Activated CD4-positive, alpha-beta memory T cell treated with anti-CD3 and anti-CD28 coated beads, Interleukin-2, amount 10 ng/mL, durations not matched to agents 7 days and 5 days (primary cell): ENCODE data around the gene TMPRSS6. TPM values are rescaled to one million over a fixed set of nuclear protein-coding genes. Genes with fewer than 3 reads are reported as not detected.

Experiments used
- CTCF ChIA-PET: fragments of 350-600 bp; sonication (Branson Sonifier 250); formaldehyde crosslinking; loops from one replicate; lab custom pipeline; 2021; ENCODE audit warnings: antibody characterized with exemption, inconsistent platforms; lab: Charles Lee
- POLR2A ChIA-PET: fragments of 350-600 bp; sonication (Branson Sonifier 250); formaldehyde crosslinking; loops from one replicate; lab custom pipeline; 2021; ENCODE audit warnings: antibody characterized with exemption; lab: Charles Lee
- DNase-seq: peaks from one replicate; pipeline ENCODE4 v3.0.0-alpha.2; 2020
- H3K27ac Mint-ChIP-seq: one replicate; pipeline ENCODE4 v1.8.0; 2021; ENCODE audit warnings: mild to moderate bottlenecking, mixed read lengths
- H3K27me3 Mint-ChIP-seq: one replicate; pipeline ENCODE4 v1.8.0; 2021; ENCODE audit warnings: mixed read lengths
- H3K36me3 Mint-ChIP-seq: one replicate; pipeline ENCODE4 v1.8.0; 2021; ENCODE audit warnings: low read depth, mixed read lengths
- H3K4me1 Mint-ChIP-seq: one replicate; pipeline ENCODE4 v1.8.0; 2021; ENCODE audit warnings: mixed read lengths
- H3K4me3 Mint-ChIP-seq: one replicate; pipeline ENCODE4 v1.8.0; 2021; ENCODE audit warnings: mild to moderate bottlenecking, mixed read lengths
- H3K9me3 Mint-ChIP-seq: one replicate; pipeline ENCODE4 v1.8.0; 2021; ENCODE audit warnings: mixed read lengths
- total RNA-seq, 2 experiments: library from RNA; stranded (reverse); gene quantifications; one replicate each; pipeline ENCODE4 v1.2.3, GENCODE V29; 2021

Gene TMPRSS6
- 10 to 100 TPM; 14.0 to 14.7 TPM for total RNA-seq

DNA sequence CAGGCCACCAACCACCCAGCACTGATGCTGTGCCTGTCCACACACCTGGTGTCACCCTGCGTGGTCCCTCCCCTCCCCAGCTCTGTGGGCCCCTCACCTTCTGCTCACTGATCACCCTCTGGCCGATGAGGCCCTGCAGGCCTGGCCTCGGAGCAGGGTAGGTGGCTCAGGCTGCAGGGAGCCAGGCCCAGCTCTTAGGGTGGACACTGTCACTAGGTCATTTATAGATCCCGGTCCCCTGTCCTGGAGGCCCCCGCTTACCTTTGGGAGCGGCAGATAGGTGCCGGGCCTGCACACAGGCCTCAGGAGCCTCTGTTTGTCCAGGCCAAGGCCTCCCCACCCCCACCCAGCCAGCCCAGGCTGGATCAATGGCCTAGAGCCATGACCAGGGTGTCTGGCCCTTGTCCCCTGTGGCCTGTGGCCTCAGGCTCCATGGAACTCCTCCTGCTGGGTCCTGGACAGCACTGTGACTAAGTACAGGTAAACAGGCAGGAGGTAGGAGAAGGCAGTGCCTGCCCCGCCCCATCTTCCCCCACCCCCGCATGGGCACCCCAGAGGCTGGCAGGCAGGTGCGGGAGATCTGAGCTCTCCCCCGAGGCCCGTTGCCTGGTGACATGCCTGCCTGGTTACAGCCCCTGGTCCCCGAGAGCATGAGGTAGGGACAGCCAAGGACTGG is at the start of gene TMPRSS6:
TMPRSS6 (minus strand) TSS at position 472 of the 676 bp plus-strand sequence. CDS start 6,296 bp downstream, outside the sequence.
- peaks cover 10% of the 10 kb centered on the region for H3K4me1 Mint-ChIP-seq
- no peak within 1 kb of the TSS for H3K27ac Mint-ChIP-seq

DNA sequence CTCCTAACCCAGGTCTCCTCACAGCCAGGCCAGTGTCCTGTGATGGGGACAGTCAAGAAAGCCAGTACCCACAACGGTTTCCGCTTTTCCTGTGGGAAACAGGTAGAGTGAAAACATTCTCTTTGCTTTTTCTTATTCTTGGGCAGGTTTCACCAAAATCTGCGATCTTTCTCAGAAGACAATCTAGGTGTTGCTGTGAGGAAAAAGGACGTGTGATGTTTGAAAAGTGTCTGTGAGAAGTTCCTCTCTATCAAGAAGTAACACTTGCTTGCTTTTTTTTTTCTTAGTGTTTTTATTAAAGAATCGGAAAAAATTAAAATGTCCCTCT is 49.4 kb upstream of the TMPRSS6 start:
- DNase-seq, result no peak
- Mint-ChIP-seq H3K36me3 (peaks cover 20% of the 10 kb centered on the region), H3K4me1 (peaks cover 86% of the 10 kb centered on the region), H3K27me3 (no peaks in the 10 kb centered on the region), H3K9me3 (peaks cover 8% of the 10 kb centered on the region), H3K27ac (peak overlapping the region; percentile 54), H3K4me3 (no peak overlapping the region)
- ChIA-PET POLR2A (no interaction called here), CTCF (no interaction called here)

More for the DNA sequence above, at the start of gene TMPRSS6:
- POLR2A ChIA-PET, result no interaction called here
- Mint-ChIP-seq H3K27me3 (no peaks in the 10 kb centered on the region), H3K4me3 (no peak within 1 kb of the TSS), H3K36me3 (no peaks in the 10 kb centered on the region), H3K9me3 (no peaks in the 10 kb centered on the region)
- DNase-seq, result no peak
- CTCF ChIA-PET, result no interaction called here

DNA sequence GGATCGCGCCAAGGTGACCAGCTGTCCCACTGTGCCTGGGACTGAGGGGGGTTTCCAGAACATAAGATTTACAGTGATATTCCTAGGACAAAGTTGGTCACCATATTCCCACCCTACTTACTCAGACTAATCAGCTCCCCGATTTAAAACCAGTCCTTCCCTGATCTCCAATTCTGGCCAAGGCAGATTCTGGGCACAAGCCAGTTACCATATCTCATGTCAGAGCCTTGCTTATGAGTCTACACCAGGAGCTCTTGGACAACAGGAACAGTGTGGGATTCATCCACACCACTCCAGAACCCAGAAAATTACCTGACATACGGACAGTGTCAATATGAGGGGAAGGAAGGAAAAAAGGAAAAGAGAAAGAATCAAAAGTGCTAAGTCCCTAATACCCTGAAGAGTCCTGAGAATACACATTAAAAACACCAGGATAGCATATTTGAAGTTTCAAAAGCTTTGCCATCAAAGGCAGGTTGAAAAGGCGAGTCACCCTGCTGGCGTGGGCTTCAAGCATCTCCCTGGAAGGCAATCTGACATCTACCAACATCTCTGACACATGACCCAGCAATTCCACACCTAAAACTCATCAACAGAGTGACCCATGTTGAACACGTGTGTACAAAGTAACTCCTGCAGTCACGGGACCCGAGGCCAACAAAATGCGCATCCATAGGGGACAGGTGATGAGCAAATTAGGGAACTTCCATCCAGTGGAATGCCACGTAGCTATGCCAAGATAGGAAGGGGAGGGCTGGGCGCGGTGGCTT is 48.2 kb upstream of the TMPRSS6 start:
- no peak overlapping the region for H3K27ac Mint-ChIP-seq
- H3K27me3 Mint-ChIP-seq, result no peaks in the 10 kb centered on the region
- ChIA-PET CTCF (interaction anchor here (1.0 to 1.4 kb wide), 2 partner anchors 35 to 41 kb away, joined by 3 to 5 read pairs; no protein-coding TSS in a partner anchor), POLR2A (interaction anchor here (1.0 to 1.8 kb wide), 4 partner anchors 9 to 35 kb away, joined by 3 to 8 read pairs (median 6); no protein-coding TSS in a partner anchor)
- peaks cover 77% of the 10 kb centered on the region for H3K4me1 Mint-ChIP-seq
- no peak for DNase-seq
- peaks cover 20% of the 10 kb centered on the region for H3K36me3 Mint-ChIP-seq
- H3K4me3 Mint-ChIP-seq, result no peak overlapping the region
- H3K9me3 Mint-ChIP-seq, result peaks cover 8% of the 10 kb centered on the region

DNA sequence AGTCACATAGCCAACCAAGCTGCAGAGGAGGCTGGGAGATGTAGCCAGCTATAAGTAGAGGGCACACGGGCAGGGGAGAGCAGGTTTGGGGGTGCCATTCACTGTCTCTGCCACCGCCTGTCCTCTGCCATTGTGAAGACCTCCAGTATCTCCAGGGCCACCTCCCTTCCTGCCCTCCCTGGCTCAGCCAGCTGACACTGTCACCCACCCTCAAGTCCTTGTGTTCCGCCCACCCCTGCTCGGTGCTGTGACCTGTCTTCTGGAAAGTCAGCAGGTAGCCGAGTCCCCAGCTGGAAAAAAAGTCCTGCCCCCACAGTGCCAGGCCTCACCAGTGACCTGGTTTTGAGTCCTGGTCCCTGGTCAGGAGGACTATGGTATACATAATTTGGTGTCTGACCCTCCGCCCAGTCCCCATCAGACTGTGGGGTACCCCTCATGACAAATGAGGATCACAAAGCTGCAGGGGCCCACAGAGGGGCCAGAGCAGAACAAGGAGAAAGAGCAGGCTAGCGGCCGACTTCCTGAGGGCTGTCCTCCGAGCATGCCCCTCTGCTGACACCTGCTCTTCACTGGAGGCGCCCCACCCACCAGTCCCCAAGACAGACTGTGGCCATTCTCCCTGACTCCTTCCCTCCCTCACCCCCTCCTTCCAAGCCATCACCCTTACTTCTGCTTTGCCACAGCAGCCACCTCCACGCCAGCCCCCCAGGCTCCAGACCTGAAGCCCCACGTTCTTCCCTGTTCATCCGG is 47.3 kb upstream of the TMPRSS6 start:
- peaks cover 8% of the 10 kb centered on the region for H3K9me3 Mint-ChIP-seq
- ChIA-PET POLR2A (interaction anchor here (1.0 to 1.8 kb wide), 4 partner anchors 10 to 34 kb away, joined by 3 to 8 read pairs (median 6); no protein-coding TSS in a partner anchor), CTCF (interaction anchor here (0.9 to 1.4 kb wide), 3 partner anchors 9 to 42 kb away, joined by 3 to 5 read pairs (median 4); no protein-coding TSS in a partner anchor)
- no peak overlapping the region for H3K4me3 Mint-ChIP-seq
- peaks cover 68% of the 10 kb centered on the region for H3K4me1 Mint-ChIP-seq
- no peaks in the 10 kb centered on the region for H3K27me3 Mint-ChIP-seq
- no peak for DNase-seq
- peaks cover 20% of the 10 kb centered on the region for H3K36me3 Mint-ChIP-seq
- no peak overlapping the region for H3K27ac Mint-ChIP-seq

DNA sequence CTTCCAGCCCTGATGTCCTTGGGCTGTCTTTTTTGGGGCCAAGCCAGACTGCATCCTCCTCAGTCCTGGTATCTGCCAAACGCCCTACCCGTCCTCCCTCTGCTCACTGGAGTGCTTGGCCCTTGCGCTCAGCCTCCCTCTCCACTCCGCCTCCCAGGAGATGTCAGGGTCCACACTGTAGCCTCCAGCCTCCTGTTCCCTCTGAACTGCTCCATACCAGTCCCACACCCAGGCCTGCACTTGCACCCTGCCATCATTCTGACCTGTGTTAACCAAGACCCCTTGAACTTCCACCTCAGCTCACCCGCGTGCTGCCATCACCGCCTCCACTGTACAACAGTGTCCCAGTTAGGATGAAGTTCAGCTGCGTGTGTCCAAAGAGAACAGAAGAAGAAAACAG is 46.5 kb upstream of the TMPRSS6 start:
- ChIA-PET CTCF (interaction anchor here (0.9 kb wide), 1 partner anchor 8 kb away, joined by 4 read pairs; no protein-coding TSS in a partner anchor), POLR2A (interaction anchor here (1.0 to 1.8 kb wide), 3 partner anchors 9 to 33 kb away, joined by 3 to 8 read pairs (median 7); no protein-coding TSS in a partner anchor)
- Mint-ChIP-seq H3K27me3 (no peaks in the 10 kb centered on the region), H3K4me1 (peaks cover 65% of the 10 kb centered on the region), H3K4me3 (no peak overlapping the region), H3K9me3 (peaks cover 9% of the 10 kb centered on the region), H3K36me3 (peaks cover 22% of the 10 kb centered on the region), H3K27ac (peak overlapping the region; percentile 9)
- no peak for DNase-seq

DNA sequence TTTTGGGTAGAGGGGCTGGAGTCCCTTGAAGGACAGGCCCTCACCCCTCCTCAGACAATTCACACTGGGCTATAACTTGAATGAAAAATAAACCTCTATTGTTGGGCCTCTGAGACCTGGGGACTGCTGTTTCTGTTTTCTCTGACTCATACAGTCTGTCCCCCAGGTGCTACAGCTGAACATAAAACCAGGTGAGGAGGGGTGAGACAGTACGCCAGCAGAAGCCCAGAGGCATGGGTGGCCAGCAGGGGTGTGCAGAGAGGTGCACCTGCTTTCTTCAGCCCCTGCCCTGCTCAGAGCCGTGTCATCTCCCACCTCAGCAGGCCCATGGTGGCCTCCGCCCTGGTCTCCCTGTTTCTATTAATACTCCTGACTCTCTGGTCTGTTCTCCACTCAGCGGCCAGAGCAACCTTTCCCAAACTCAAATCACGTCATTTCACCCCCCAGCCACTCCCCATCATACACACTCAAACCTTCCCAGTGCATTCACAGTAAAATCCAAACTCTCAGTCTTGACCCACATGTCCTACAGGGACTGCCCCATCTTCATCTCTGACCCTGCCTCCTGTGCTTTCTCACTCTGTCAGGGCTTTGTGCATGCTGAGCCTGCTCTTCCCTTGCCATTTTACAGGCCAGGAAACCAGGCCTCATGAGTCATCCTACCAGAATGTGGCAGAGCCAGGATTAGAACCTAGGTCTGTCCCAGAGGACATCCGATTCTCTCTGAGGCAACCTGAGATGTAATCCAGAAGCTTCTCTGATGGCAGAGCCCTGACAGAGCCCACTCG is 45.6 kb upstream of the TMPRSS6 start:
- Mint-ChIP-seq H3K27ac (no peak overlapping the region), H3K4me1 (peaks cover 67% of the 10 kb centered on the region), H3K4me3 (no peak overlapping the region), H3K9me3 (peaks cover 13% of the 10 kb centered on the region), H3K36me3 (peaks cover 21% of the 10 kb centered on the region), H3K27me3 (no peaks in the 10 kb centered on the region)
- POLR2A ChIA-PET, result no interaction called here
- CTCF ChIA-PET, result no interaction called here
- no peak for DNase-seq

DNA sequence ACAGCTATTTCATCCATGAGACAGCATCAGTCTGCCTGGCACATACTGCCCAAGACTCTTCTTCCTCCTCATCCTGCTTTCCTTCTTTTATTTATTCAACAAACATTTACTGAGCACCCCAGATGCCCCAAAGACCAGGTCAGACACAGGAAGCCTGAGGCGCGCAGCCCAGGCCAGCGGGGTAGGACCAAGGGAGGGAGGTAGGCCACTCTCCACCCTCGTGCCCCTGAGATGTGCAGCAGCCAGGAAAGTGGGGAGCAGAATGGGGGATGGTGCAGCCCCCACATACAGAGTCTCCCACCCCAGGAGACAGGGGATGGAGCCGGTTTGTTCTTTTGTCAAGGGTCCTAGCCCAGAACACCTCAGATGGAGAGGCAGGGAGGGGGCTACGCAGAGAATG is 44.4 kb upstream of the TMPRSS6 start:
- H3K4me1 Mint-ChIP-seq, result peaks cover 59% of the 10 kb centered on the region
- CTCF ChIA-PET, result no interaction called here
- DNase-seq, result no peak
- peaks cover 13% of the 10 kb centered on the region for H3K9me3 Mint-ChIP-seq
- H3K27ac Mint-ChIP-seq, result no peak overlapping the region
- POLR2A ChIA-PET, result interaction anchor here (9.5 to 25.9 kb wide), 2 partner anchors 10 to 25 kb away, joined by 287 to 502 read pairs; no protein-coding TSS in a partner anchor
- peaks cover 31% of the 10 kb centered on the region for H3K36me3 Mint-ChIP-seq
- H3K27me3 Mint-ChIP-seq, result no peaks in the 10 kb centered on the region
- H3K4me3 Mint-ChIP-seq, result no peak overlapping the region

DNA sequence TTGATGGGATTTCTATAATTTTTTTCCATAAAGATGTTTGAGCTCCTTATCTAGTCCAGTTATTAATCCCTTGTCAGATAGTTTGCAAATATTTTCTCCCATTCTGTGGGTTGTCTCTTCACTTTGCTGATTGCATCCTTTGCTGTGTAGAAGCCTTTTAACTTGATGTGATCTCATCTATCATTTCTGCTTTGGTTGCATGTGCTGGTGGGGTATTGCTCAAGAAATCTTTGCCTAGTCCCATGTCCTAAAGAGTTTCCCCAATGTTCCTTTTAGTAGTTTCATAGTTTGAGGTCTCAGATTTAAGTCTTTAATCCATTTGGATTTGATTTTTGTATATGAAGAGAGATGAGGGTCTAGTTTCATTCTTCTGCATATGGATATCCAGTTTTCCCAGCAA is 41.9 kb upstream of the TMPRSS6 start:
- Mint-ChIP-seq H3K27ac (no peak overlapping the region), H3K4me3 (no peak overlapping the region), H3K36me3 (peaks cover 56% of the 10 kb centered on the region), H3K4me1 (peaks cover 55% of the 10 kb centered on the region), H3K9me3 (peaks cover 13% of the 10 kb centered on the region), H3K27me3 (no peaks in the 10 kb centered on the region)
- no peak for DNase-seq
- POLR2A ChIA-PET, result interaction anchor here (4.7 to 25.9 kb wide), 3 partner anchors 13 to 71 kb away, joined by 98 to 502 read pairs (median 287); no protein-coding TSS in a partner anchor
- CTCF ChIA-PET, result interaction anchor here (1.8 to 7.4 kb wide), 4 partner anchors 13 to 71 kb away, joined by 3 to 113 read pairs (median 14); no protein-coding TSS in a partner anchor

DNA sequence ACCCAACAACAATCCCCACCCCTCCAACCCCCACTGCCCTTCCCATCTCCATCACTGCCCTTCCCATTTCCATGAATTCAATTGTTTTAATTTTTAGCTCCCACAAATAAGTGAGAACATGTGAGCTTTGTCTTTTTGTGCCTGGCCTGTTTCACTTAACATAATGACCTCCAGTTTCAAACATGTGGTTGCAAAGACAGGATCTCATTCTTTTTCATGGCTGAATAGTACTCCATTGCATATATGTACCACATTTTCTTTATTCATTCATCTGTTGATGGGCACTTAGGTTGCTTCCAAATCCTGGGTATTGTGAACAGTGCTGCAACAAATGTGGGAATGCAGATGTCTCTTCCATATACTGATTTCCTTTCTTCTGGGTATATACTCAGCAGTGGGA is 41.2 kb upstream of the TMPRSS6 start:
- Mint-ChIP-seq H3K9me3 (peaks cover 13% of the 10 kb centered on the region), H3K27ac (peak overlapping the region; percentile 47), H3K36me3 (peaks cover 58% of the 10 kb centered on the region), H3K4me3 (no peak overlapping the region), H3K4me1 (peaks cover 55% of the 10 kb centered on the region), H3K27me3 (no peaks in the 10 kb centered on the region)
- CTCF ChIA-PET, result interaction anchor here (0.9 to 7.4 kb wide), 8 partner anchors 13 to 173 kb away, joined by 3 to 113 read pairs (median 8); no protein-coding TSS in a partner anchor
- POLR2A ChIA-PET, result interaction anchor here (3.3 to 25.9 kb wide), 7 partner anchors 14 to 93 kb away, joined by 11 to 502 read pairs (median 61); partner anchors contain the start of gene RAC2
- DNase-seq, result no peak

DNA sequence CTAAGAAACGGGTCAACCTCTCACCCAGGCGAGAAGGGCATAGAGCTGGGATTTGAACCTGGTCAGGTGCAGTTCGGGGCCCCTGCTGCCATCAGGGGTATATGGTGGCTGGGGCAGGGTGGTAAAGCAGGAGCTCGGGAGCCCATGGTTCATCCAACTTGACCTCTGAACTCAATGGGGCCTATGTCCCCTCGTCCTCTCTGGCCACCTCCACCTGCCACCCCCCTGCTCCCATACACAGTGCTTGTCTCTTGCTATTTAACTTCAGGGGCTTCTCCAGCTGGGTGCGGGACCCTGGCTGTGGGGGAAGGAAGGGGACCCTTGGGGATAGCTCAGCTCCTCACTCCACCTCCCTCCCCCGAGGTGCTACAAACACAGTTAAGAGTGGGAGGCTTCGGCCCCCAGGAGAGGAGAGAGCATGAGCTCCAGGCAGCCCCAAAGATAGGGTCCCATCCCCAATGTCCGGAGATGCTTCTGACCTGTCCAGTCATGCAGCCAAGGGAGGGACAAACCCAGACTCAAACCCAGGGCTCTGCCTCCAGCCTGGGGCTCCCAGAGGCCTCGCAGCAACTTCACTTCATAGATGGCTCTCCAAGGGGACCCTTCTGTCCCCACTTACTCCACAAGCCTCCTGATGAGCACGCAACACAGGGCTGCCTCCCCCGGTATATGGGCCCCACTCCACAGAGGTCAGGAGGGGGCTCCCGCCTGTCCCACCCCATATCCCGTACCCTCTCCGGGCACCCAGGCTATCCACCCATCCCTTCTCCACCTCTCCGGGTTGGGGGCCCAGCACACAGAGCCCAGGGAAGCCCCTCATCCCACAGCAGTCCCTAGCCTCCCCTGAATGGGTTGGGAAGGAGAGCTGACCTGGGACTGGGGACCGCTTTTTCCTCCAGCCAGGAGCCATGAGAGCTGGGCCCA is 39.5 kb upstream of the TMPRSS6 start:
- peaks cover 69% of the 10 kb centered on the region for H3K36me3 Mint-ChIP-seq

More for the DNA sequence above, 39.5 kb upstream of the TMPRSS6 start:
- no peak for DNase-seq
- Mint-ChIP-seq H3K9me3 (peaks cover 9% of the 10 kb centered on the region), H3K27me3 (no peaks in the 10 kb centered on the region), H3K27ac (peak overlapping the region; percentile 89), H3K4me1 (peaks cover 59% of the 10 kb centered on the region), H3K4me3 (peak overlapping the region; percentile 98)
- ChIA-PET POLR2A (interaction anchor here (0.6 to 25.9 kb wide), 29 partner anchors 9 to 680 kb away, joined by 3 to 502 read pairs (median 4); partner anchors contain the start of genes NCF4 and RAC2), CTCF (interaction anchor here (0.6 to 8.6 kb wide), 19 partner anchors 7 to 932 kb away, joined by 3 to 113 read pairs (median 4); no protein-coding TSS in a partner anchor)
